KBM-7 (cell line): ENCODE results near the gene BABAM1.
A peak's percentile ranks its signal among the peaks of the same experiment; 100 is the strongest.

Experiments
- DNase-seq: peaks from one replicate; pipeline ENCODE4 v3.0.0-alpha.2; 2015
- in situ Hi-C: fragments of 300-500 bp; cut with MboI; formaldehyde crosslinking; loops from 2 replicates; pipeline ENCODE4 v1.14.3; 2020; ENCODE audit warnings: low sequenced_read_pairs, low pct_unique_long_range_greater_than_20kb, mixed read lengths

The BABAM1 gene

GRCh38 chr19:17242431-17243208 lies 24.6 kb upstream of the BABAM1 start:
- DNase-seq, result no peak
- in situ Hi-C loops, result no loop called here

GRCh38 chr19:17243211-17243829 lies 23.9 kb upstream of the BABAM1 start:
- in situ Hi-C loops, result no loop called here
- no peak for DNase-seq

- in situ Hi-C loops, result no loop called here
- DNase-seq, result no peak
Observed at GRCh38 chr19:17243830-17244617, 23.2 kb upstream of the BABAM1 start.

GRCh38 chr19:17244618-17245534 lies 22.4 kb upstream of the BABAM1 start:
- in situ Hi-C loops, result no loop called here
- no peak for DNase-seq

GRCh38 chr19:17245535-17245984 lies 21.7 kb upstream of the BABAM1 start, which contains the start of gene NR2F6:
TSS of gene NR2F6 (minus strand) at chr19:17245919. CDS start at chr19:17245220, 699 bp downstream.
- in situ Hi-C loops, result no loop called here
- no peak for DNase-seq

- in situ Hi-C loops, result no loop called here
- DNase-seq, result no peak
Observed at GRCh38 chr19:17246681-17247425, 20.4 kb upstream of the BABAM1 start.

- in situ Hi-C loops, result no loop called here
- no peak for DNase-seq
Observed at GRCh38 chr19:17248011-17248776, 19.0 kb upstream of the BABAM1 start.

GRCh38 chr19:17249887-17250548 lies 17.2 kb upstream of the BABAM1 start:
- in situ Hi-C loops, result no loop called here
- no peak for DNase-seq

GRCh38 chr19:17254636-17255035 lies 12.6 kb upstream of the BABAM1 start:
- DNase-seq, result peak; percentile 66
- in situ Hi-C loops, result no loop called here

- in situ Hi-C loops, result no loop called here
- no peak for DNase-seq
Observed at GRCh38 chr19:17255150-17255621, 12.1 kb upstream of the BABAM1 start.

GRCh38 chr19:17256130-17256529 lies 11.1 kb upstream of the BABAM1 start:
- in situ Hi-C loops, result no loop called here
- no peak for DNase-seq

- in situ Hi-C loops, result no loop called here
- no peak for DNase-seq
Observed at GRCh38 chr19:17259118-17259780, 8.0 kb upstream of the BABAM1 start.

- DNase-seq, result no peak
- in situ Hi-C loops, result no loop called here
Observed at GRCh38 chr19:17259934-17260333, 7.3 kb upstream of the BABAM1 start.

- in situ Hi-C loops, result no loop called here
- peak; percentile 94 for DNase-seq
Observed at GRCh38 chr19:17260842-17261325, 6.4 kb upstream of the BABAM1 start.

- DNase-seq, result no peak
- in situ Hi-C loops, result no loop called here
Observed at GRCh38 chr19:17262557-17262956, 4.7 kb upstream of the BABAM1 start.
